GM18907 (cell line): Measurements from ENCODE around the gene LRRC72.
"Not testable (repeated sequence)": the region's sequence is repeated elsewhere in the genome, so short reads cannot be mapped to it uniquely, and the experiment has no call there.

Experiments used
- ATAC-seq: cut with Tn5 transposase; IDR thresholded peaks from one replicate; pipeline ENCODE4 v1.9.1; 2021; ENCODE audit warnings: mild to moderate bottlenecking, moderate library complexity; ENCODE audit not compliant: unreplicated experiment

The LRRC72 gene

DNA sequence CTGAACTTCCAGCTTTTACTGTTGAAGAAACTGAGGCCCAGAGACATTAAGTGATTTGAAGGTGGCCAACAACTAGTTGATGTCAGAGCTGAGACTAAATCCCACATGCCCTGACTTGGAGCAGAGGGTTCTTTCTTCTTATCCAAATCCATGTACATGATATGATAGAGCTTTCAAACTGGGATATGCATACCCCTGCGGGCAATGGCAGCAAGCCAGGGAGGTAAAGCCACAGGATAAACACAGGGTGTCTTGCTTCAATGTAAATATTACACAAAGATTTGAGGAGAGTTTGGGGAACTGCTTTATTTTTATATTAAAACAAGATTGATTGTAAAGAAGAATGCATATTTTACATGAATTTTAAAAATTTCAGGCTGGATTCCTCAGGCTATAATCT is 2.3 kb upstream of the LRRC72 start:
- ATAC-seq: no peak

DNA sequence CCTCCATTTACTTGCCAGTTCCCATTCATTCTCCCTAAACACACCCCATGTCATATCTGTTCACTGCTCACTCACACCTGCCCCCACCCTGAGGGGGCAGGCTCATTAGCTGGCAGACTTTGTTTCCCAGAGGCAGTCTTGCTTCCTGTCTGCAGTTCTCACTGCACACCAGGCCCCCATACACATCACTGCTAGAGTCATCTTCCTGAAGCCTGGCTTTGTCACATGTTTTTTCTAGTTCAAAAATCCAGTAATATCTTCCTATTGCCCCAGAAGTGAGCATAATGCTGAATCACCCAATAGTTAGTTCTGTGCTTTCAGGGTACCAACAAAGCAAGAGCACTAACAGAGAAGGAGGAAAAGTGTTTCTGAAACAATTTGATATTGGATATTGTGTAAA is 1.9 kb downstream of the LRRC72 start:
- ATAC-seq: no peak

DNA sequence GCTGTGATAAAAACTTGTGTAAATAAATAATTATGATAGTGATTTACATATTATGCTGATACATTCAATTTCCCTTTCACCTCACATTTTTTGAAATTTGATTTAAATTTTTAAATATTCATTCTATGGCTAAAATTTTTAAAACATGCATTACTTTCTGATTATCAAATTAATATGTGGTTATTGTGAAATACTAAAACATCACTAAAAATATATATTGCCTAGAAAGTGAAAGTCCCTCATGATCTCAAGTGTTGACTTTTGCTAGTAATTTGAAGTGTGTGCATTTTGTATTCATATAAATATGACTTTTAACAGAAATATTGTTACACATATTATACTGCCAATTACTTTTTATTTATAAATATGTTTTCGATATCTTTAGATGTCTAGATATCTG is 3.1 kb downstream of the LRRC72 start:
- no peak for ATAC-seq

DNA sequence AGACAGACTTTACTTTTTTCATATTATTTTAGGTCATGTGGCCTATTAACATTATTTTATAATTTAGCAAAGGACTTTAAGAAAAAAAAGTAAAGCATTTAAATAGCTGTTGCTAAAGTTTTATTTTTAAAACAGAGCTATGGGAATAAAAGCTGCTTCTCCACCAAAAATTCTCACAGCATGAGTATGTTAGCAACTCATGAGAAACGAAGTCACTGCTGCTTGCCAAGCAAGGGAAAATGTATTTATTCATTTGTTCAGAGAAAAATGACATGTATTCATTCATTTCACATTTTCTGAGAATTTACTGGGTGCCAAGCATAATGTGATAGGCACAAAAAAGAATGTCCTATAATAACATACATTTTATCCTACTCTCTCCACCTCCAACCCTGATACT is 5.1 kb downstream of the LRRC72 start:
- ATAC-seq: no peak

DNA sequence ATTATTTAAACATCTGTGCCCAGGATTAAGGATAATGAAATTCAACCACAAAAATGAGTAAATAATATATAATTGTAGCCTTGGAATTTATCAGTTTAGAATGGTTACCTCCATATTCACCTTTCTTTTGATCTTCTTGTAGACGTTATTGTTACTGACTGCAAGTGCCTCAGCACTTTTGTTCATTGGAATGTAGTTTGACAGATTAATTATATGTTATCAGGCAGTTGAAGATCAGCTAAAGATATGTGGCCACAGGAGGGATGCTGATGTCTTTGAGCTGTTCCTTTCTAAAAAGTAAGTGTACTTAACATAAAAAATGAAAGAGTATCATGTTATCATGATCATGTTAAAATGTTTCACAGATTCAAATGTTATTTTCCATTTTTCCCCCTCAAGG is 5.6 kb downstream of the LRRC72 start:
- no peak for ATAC-seq

DNA sequence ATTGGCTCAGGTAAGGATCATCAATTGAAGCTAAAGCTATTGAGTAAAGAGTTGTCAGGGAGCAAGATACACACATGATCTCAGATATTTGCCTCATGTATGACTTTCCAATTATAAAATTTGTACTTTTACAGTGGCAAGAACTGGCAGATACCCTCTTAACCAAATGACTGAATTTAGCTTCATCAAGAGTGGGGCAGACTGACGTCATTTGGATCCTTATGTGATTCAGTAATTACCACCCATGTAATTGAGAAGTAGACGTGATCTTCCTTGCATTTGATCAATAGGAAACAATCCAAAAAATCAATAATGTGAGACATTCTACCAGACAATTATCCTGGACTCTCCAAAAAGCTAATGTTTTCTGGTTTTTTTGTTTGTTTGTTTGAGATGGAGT is 8.9 kb downstream of the LRRC72 start:
- ATAC-seq: no peak

DNA sequence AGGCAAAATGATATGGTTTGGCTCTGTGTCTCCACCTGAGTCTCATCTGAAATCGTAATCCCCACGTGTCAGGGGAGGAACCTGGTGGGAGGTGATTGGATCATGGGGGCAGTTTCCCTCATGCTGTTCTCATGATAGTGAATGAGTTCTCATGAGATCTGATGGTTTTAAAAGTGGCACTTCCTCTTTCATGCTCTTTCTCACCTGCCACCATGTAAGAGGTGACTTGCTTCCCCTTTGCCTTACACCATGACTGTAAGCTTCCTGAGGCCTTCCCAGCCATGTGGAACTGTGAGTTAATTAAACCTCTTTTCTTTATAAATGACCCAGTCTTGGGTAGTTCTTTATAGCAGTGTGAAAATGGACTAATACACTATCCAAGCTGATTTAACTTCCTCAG is 13.9 kb downstream of the LRRC72 start:
- not testable (repeated sequence) for ATAC-seq

DNA sequence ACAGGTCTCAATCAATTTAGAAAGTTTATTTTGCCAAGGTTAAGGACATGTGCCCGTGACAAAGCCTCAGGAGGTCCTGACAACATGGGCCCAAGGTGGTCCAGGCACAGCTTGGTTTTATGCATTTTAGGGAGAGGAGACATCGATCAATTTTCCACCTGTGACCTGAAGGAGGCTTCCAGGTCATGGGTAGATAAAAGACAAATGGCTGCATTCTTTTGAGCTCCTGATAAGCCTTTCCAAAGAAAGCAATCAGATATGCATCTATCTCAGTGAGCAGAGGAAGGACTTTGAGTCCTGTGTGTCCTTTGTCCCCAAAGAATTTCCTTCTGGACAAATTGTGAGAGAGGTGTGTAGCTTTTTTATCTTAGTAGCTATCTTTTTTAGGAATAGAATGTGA is 15.8 kb downstream of the LRRC72 start:
- ATAC-seq: no peak

DNA sequence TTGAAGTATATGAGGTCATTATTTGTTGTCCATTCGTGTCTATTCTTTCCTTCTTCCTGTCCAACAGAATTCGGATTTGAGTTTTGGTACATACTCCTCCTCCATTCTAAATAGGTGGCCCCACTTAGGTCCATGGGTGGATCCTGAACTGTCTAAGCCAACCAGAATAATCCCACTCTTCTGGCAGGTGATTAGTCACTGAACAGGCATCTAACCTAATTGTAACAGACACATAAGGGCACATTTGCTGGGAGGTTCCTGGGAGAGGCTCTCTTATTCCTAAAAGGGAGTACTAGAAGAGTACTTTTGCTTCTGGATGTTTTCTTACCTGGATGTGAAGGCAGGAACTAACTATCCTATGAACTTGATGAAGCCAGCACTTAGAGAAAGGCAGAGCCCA is 16.8 kb downstream of the LRRC72 start:
- ATAC-seq: no peak

DNA sequence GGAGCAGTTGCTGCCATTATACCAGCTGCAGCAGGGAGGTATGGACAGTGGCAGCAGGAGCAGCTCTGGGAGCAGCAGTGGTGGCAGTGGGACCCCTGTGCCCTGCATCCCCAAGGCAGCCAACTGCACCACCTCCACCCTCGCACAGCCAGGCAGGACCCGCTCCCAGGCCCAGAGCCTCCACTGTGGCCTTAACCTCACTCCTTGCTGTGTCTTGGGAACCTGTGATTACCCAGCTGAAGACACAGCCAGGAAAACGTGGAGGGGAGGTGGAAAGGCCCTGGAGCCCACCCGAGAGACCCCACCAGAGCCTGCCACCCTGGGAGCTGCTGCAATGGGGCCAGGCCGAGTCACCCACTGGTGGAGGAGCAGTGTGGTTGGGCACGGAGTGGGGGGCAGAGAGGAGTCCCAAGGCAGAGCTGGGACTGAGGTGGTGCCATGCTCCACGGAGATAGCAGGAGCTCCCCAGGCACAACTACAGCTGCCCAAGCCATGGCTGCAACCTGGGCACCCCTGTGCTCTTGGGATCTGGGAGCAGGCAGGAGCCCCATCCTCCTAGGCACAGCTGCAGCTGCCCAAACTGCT is 20.4 kb downstream of the LRRC72 start:
- ATAC-seq: no peak

DNA sequence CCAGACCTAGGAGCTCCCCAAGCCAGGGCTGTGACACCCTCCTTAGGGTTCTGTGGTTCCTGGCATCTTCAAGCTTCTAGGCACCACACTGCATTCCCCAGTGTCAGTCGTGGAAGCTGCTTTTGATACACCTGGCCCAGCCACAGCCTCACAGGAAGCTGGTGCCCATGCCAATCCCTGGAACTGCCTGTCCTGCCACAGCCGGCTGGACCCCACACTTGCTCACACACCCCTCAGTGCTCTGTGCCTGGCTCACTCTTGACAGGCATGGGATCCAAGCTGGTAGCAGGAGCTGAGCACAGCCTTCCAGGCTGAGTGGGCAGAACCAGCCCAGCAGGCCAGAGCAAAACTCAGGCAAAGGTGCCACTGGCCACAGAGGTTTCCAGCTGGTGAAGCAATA is 21.8 kb downstream of the LRRC72 start:
- ATAC-seq: no peak

DNA sequence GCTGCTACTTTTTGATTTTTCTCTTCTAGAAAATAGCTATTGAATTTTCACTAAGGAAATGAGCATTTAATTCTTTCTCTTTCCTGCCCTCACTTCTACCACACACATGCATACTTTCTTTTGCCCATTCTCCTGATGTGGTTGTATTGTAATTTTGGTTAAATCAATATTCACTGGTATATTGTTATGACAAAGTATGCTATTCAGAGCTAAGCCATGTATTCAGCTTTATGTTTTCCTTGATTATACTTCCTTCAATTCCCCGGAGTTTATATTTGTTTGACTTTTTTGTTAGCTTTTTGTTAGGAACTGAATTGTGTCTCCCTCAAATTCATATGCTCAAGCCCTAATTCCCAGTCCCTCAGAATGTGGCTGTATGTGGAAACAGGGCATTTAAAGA is 24.0 kb downstream of the LRRC72 start:
- no peak for ATAC-seq

DNA sequence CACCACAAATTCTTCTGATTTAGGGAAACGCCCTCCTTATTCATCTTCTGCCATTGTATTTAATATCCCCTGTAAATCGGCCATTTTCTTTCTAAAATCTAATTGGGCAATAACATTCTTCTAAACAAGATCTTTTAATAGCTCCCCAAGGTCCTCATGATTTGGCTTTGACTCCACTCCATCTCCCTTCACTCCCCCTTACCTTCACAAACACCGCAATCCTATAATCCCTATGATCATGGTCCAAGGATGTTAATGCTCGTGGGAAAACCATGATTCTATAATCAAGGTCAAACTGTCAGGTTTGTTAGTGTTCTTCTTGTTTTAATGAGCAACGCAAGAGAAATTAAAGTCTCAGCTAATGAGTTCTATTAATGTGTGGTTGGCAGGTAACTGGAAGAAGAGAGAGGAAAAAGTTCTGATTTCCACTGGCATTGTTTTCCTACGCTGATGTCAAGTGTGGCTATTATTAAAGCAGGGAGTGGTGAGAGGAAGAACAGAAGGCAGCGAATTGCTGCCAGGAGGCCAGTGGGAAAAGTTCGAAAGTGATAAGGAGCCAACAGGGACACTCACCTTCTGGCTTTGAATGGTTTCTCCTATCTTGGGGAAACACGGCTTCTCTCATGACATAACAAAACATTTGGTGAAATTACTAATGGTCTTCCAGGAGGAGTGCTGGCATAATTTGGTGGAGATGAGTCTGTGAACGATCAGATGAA is 28.1 kb downstream of the LRRC72 start:
- no peak for ATAC-seq

DNA sequence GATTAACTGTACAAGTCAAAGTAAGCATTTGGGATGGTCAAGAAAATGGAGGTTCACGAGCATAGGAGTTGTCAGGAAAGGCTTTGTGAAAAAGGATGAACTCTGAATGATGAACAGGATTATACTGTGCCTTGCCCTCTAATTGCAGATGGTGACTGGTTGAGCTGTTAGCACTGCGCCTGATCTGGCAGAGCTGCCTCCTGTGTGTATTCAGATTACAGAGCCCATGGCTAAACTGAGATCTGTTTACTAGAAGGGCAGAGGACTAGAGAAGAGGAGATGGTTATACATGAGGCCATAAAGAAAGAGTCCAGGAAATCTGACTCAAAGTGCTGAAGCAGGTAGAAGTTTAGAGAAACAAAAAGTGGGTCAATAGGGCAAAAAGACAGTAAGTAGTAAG is 29.7 kb downstream of the LRRC72 start:
- ATAC-seq: no peak

DNA sequence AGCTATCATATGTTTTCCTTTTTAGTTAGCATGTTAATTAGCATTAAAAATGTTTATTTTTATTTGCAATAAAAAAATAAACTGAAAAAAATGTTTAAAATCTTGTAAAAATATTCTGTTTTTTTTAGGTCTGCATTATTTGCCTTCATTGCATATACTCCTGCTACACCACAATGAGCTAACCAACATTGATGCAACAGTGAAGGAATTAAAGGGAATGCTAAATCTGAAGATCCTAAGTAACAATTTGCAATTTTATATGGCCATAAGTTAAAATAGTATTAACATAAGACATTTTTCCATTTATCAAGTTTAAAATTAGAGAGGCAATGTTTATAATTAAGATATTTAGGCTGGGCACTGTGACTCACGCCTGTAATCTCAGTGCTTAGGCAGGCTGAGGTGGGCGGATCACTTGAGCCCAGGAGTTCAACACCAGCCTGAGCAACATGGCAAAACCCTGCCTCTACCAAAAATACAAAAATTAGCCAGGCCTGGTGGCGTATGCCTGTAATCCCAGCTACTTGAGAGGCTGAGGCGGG is 32.2 kb downstream of the LRRC72 start:
- no peak for ATAC-seq

DNA sequence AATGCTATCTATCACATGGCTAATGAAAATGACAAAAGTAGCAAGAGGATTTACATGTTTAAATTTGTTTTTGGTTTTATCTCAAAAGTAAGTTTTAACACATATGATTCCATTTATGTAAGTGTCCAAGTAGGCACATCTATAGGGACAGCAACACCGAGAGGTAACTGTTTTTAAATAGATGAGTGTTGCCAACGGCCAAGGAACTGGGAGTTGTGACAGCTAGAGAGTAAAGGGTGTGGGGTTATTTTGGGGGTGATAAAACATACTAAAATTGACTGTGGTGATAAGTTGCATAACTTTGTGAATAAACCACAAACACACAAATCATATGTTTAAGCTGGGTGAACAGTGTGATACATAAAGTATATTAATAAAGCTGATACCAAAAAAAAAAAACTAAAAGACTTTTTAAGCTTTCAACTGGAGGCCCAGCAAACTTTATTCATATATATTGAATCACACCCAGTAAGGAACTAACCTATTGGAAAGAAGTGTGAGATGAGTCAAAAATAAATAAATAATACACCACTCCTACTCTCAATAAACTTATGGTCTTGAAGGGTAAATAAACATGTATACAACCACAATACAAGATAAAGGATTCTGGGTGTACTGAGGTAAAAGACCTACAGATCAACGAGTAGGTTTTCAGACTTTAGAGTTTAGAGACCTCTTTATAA is 33.0 kb downstream of the LRRC72 start:
- ATAC-seq: no peak

DNA sequence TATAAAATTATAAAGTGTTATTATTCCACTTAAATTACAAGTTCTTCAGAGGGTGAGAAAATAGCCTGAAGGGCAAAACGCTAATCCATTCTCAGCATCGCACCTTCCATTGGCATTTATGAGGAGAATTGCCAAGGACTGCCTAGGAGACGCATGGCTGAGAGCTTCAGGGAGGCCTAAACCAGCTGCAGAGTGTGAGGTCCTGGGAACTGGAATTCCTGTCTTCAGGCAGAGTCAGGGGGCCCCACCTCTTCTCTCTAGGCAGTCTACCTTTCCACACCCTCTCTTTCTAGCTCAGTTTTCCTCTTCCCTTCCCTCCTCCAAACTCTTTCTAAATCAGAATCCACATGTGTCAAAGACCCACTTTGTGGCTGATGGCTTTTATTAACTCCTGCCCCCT is 35.3 kb downstream of the LRRC72 start:
- ATAC-seq: no peak

DNA sequence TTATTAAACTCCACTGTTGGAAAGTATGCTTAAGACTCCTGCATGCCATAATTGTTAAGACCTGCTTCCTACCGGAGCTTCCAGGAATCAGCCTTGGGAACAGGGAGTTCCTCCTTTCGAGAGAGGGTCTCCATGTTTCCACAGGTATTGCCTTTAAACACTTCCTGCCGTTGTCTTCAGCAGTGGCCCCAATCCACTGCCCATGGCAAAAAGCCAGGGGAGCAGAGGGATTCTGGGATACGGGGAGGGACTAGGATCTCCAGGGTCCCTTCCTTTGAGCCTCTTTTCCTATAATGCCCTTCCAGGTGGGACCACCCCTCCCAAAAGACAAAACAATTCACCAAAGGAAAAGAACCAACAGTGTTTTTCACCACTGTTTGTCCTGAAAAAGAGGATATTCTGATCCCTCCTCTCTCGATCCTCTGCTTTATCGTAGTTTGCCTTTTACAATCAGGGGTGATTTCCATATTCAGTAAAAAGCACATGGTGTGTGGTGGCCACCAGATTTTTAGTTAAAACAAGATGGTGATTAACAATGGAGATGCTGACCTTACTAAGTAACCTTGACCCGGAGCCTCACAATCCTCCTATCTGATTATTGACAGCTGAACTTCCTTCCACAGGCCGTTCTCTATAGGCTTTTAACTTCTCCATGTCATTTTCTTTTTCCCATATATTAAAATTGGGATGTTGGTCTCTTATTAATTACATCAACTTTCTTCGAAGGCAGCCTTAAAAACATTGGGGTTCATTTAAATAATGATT is 36.0 kb downstream of the LRRC72 start:
- no peak for ATAC-seq

DNA sequence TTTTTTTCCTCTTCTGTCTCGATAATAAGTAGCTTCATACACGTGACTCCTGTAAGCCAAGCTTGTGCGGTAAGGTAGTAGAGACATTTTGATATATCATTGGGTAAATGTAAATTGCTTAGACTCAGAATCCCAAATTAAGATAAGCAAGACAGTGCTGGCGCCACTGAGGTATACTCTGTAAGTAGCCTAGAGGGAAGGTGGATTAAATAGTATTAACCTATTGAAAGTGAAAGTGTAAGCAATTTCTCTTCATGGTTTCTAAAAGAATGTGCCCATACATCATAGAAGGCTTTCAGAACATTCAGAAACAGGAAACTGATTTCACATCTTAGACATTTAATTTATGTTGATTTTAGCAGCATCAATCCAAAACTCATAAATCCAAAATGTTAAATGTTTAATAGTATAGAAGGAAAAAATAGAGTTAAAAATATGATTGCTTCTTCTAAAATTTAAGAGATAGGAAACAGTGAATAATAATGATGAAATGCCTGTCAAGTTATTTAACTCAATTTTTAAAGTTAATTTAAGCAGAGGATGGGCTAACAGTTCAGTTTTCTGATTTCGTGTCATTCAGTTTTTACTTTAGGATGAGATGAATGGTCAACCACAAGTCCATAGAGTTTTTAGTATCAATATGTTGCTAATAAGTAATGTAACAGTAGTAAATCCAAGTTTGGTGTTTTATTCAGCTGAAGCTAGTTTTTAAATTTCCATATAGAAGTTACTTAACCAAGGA is 36.8 kb downstream of the LRRC72 start:
- peak; percentile 95 for ATAC-seq

DNA sequence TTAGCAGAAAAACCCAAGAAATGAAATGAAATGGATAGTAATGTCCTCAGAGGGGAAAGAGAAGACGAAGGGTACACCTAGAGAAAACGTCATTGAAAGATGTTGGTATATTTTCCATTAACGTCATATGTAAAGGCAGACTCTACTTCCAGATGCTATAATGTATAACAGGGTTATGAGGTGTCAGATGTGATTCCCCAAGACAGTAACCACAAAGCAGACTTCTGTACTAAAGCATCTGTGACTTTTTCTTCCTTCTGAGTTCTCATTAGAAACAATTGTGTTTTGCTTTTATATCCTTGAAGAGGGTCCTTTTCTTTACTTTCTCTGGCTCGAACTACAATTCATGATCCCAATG is 37.4 kb downstream of the LRRC72 start:
- ATAC-seq: peak; percentile 47

DNA sequence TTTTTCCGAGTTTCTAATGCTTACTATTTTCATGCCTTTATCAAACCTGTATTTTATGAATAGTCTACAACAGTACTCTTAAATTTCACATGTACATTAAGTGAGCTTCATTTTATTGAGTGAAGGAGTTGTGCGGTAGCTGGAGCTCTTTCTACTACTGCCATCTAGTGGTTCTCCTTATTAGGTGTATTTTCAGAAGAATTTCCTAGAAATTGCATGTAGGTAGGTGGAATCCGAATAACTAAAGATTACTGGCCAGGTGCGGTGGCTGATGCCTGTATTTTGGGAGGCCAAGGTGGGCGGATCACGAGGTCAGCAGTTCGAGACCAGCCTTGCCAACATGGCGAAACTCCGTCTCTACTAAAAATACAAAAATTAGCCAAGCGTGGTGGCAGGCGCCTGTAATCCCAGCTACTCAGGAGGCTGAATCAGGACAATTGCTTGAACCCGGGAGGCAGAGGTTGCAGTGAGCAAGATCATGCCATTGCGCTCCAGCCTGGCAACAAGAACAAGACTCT is 38.3 kb downstream of the LRRC72 start:
- ATAC-seq: peak; percentile 55
